ENCODE measurements around the gene ITGB3. TPM values are rescaled to one million over a fixed set of nuclear protein-coding genes. Genes with fewer than 3 reads are reported as not detected.
"Not testable (repeated sequence)": the region's sequence is repeated elsewhere in the genome, so short reads cannot be mapped to it uniquely, and the experiment has no call there.

The ITGB3 gene
- total RNA-seq (2014; rRNA removed; shearing (Covaris generic)): 11.5 and 12.1 TPM in 2 replicates
- polyA plus RNA-seq (2015; cell fraction: cytosol; rRNA removed): 30.1 and 42.2 TPM in 2 replicates
- polyA plus RNA-seq (2015; cell fraction: nucleus; rRNA removed): 12.3 and 12.8 TPM in 2 replicates

DNA sequence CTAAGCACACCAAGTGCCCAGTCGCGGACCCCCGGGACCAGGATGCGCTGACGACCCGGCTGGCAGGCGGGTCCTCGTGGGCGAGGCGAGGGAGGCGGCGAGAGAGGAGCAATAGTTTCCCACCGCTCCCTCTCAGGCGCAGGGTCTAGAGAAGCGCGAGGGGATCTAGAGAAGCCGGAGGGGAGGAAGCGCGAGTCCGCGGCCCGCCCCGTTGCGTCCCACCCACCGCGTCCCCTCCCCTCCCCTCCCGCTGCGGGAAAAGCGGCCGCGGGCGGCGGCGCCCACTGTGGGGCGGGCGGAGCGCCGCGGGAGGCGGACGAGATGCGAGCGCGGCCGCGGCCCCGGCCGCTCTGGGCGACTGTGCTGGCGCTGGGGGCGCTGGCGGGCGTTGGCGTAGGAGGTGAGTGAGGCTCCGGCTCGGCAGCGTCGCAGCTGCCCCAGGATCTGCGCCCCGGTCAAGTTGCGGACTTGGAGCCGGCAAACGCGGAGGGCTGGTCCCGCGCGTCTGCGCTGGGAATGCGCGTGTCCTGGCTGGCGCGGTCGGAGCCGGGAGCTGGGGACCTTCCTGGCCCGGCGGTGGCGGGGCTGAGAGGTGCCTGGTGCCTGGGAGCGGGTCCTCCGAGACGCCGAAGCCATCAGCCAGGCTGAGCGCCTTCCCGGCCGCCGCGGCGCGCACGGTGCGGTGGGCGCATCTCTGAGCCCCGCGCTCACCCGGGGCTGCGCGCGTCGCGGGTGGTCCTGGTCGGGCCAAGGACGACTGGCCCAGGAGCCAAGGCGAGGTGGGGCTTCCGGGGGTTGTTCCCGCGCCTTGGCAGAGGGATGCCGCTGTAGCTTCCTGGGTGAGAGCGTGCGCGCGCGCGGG, at the start of gene ITGB3:
Gene ITGB3, plus strand, starts transcription at position 287 of the 862 bp plus-strand sequence. Its CDS starts 35 bp downstream, at position 322.
- peak; percentile 71 for DNase-seq (ENCODE audit: low read depth, low spot score)
- in situ Hi-C loops (cut with HindIII; ENCODE audit: low pct_unique_long_range_greater_than_20kb, low sequenced_read_pairs): no loop called here

DNA sequence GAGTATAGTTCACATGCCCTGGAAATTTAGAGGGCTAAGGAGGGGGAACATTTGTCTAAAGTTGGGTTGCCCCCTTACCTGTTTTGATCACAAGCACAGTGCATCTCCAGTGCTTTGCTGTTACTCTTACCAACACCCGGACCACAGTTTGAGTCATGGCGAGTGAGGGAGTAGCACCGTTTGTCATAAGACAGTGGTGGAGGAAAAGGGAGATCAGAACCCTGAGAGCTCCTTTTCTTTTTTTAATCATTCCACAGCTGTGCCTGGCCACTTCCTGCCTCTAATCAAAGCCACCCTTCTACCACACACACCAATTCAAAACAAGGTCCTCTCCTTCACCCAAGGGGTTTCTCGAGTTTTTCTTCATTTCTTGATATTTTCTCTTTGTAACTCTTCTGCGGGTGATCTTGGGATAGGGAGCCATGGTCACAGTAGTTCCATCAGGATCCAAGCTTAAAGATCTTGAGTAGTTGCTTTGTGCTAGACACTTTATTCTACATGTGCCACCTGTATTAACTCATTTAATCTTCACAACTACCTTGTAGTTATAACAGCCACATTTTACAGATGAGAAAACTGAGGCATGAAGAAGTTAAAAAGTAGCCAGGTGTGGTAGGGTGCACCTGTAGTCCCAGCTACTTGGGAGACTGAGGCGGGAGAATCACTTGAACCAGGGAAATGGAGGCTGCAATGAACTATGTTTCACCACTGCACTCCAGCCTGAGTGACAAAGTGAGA, 49.5 kb upstream of the ITGB3 start:
- DNase-seq (ENCODE audit: low read depth, low spot score): peak; percentile 38
- in situ Hi-C loops (cut with HindIII; ENCODE audit: low pct_unique_long_range_greater_than_20kb, low sequenced_read_pairs): no loop called here

DNA sequence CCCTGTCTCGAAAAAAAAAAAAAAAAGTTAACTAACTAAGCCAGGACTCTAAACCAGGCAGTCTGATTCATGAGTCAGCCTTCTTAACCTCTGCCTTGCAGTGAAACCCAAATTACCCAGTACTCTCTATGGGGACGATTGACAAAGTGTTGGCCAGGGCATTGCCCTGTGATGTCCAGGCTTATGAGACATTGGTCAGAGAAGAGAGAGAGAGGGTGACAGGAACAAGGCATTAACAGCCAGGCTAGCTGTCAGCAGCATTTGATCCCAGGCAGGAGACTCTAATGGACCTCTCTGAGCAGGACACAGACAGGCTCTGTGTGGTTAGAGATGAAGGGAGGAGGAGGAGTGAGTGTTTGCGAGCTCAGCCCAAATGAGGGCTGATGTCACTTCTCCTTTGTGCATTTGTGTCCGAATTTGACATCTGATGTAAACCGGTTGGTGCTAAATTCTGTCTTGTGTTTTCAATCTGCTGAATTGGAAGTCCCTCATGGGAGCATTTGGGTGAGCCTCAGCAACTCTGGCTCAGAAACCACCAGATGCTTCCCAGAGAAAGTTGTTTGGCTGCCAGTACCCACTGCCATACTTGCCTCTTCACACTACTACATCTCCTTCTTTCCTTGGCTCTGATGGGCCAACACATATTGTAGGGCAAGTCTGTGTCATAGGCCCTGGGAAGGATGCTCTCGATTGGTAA, 48.8 kb upstream of the ITGB3 start:
- in situ Hi-C loops (cut with HindIII; ENCODE audit: low pct_unique_long_range_greater_than_20kb, low sequenced_read_pairs): no loop called here
- peak; percentile 15 for DNase-seq (ENCODE audit: low read depth, low spot score)

DNA sequence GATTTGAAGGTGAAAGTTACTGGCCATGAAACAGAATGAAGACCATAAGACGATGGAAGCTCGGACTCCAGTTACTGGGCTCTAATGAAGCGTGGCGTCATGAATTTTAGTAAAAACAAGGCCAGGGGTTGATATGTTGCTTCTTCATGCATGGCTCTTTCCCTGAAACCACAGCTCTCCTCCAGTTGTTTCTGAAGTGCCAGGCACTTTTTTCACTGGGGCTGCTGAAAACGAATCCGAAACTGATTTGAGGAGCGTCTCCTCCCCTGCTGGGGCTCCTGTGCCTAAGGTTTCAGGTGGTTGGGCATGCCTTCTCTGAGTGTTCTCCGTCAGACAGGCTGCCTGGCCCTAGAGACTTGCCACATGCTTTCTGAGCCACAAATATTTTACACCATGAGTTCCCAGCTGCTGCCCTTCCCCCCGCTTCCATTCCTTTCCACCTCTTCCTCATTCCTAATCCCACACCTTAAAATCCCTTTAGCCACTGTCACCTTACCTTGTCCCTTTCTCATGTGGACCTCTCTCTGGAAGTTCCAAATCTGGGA, 48.1 kb upstream of the ITGB3 start:
- in situ Hi-C loops (cut with HindIII; ENCODE audit: low pct_unique_long_range_greater_than_20kb, low sequenced_read_pairs): no loop called here
- peak; percentile 27 for DNase-seq (ENCODE audit: low read depth, low spot score)

DNA sequence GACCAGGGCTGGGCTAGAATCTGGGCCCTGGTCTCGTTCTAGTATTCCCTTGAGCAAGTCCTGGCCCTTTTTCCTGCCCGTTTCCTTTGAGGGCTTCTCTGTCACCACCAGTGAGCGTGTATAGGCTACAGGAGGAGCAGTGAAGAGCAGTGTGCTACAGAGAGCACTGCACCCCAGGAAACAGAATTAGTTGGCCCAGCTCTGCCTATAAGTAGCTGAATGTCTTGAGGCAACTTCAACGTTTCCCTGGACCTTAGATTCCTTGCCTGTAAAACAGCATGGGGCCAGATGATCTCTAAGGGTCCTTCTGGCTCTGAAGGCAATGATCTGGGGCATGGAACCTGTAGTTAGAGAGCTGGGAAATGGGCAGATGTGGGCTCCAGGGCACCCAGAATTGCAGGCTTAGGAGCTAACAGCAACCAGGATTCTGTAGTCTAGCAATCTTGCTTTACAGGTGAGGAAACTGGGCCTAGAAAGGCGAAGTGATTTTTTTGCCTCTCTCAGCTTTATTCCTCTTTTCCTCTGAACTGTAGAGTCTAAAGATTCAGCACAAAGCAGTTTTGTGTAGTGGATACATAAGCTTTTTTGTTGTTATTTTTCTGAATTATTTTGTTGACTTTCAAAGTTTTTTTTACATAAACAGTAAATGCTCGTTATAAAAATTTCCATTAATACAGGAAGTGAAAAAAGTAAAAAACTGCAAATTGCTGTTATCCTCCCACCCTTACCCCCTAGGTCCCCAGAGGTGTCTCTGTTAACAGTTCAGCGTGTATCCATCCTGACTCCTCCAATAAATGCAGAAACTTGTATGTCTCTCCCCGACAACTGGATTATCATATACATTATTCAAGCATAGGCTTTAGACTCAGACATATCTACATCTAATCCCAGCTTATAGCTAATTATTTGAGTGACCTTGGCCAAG, 46.2 kb upstream of the ITGB3 start:
- in situ Hi-C loops (cut with HindIII; ENCODE audit: low pct_unique_long_range_greater_than_20kb, low sequenced_read_pairs): no loop called here
- no peak for DNase-seq (ENCODE audit: low read depth, low spot score)

DNA sequence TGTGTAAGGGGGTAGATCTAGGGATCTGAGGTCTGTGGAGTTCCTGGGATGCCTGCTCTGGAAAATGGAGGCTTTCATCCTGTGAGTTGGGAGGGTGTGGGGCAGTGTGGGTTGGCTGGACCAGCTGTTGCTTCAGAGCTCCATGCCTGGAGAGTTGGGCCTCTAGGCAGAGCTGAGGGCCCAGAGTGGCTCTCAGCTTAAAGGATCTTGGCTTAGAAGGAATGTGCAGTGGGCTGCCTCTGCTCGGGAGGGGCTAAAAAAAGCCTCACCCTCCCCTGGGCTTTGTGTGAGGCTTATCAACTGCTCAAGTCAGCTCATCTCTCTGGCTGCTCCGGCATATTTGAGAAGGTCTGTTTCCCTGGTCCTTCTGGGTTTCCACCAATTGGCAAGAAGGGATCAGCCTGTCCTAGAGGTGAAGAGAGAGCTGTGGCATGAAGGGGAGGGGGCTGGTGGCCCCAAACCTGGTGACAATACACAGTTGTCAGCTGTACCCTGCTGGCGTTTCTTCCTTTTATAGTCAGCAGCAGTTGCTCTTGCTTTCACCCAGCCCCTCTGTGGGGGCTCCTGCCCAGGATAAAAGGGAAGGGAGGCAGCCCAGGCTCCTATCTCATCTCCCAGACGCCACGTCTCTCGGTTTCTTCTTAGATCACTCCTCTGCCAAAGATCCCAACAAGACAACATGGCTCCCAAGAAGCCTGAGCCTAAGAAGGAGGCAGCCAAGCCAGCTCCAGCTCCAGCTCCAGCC, 44.7 kb upstream of the ITGB3 start, which contains the start of gene MYL4:
Gene MYL4, plus strand, starts transcription at position 605 of the 745 bp plus-strand sequence. Its CDS starts 75 bp downstream, at position 680.
- no peak for DNase-seq (ENCODE audit: low read depth, low spot score)
- in situ Hi-C loops (cut with HindIII; ENCODE audit: low pct_unique_long_range_greater_than_20kb, low sequenced_read_pairs): no loop called here

DNA sequence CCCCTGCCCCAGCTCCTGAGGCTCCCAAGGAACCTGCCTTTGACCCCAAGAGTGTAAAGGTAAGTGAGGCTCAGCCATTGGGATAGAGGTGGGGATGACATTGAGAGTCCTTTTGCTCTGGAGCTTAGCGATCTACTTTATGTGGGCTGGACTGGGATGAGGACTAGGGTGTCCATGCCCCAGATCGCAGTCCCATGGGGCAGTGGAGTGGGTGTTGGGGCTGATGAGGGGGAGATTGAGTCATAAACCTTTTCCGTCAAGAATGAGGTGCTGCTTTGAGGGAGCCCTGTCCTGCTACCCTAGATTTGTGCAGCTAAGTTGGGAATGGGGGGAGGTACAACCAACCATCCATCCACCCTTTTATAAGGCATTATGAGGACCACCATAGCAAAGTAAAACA, 44.1 kb upstream of the ITGB3 start:
- in situ Hi-C loops (cut with HindIII; ENCODE audit: low pct_unique_long_range_greater_than_20kb, low sequenced_read_pairs): no loop called here
- no peak for DNase-seq (ENCODE audit: low read depth, low spot score)

DNA sequence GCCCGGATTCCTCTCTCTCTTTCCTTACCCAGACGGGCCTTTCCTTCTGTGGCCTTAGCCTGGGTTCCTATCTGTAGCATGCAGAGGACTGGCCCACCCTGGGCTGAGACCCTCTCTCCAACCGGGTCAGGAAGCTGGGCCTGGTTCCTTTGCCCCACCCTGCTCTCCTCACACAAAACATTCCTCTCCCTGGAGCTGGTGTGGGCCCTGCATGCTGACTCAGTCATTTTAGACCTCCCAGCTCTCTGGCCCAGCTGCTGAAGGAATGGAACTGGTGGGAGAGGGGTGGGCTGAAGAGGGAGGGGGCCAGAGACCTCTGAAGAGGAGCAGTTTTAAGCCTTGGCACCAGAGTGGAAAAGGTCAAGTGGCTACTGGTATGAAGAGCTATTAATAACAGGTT, 43.5 kb upstream of the ITGB3 start:
- DNase-seq (ENCODE audit: low read depth, low spot score): no peak
- in situ Hi-C loops (cut with HindIII; ENCODE audit: low pct_unique_long_range_greater_than_20kb, low sequenced_read_pairs): no loop called here

DNA sequence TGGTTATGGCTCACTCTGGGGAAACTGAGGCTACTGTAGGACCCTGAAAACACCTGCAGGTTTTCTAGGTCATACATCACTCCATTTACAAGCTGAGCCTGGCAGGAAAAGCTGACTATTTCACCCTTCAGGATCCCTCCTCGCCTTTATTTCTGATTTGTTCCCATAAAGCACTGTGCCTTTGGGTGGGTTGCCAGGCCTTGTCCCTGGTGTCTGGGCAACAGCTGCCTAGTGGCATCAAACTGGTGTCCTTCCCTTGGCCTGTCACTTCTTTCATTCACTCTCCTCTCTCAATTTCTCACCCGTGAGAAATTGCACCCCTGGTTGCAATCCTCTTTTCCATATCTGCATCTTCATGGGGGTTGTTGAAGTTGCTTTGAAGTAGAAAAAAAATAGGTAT, 42.8 kb upstream of the ITGB3 start:
- in situ Hi-C loops (cut with HindIII; ENCODE audit: low pct_unique_long_range_greater_than_20kb, low sequenced_read_pairs): no loop called here
- DNase-seq (ENCODE audit: low read depth, low spot score): no peak

DNA sequence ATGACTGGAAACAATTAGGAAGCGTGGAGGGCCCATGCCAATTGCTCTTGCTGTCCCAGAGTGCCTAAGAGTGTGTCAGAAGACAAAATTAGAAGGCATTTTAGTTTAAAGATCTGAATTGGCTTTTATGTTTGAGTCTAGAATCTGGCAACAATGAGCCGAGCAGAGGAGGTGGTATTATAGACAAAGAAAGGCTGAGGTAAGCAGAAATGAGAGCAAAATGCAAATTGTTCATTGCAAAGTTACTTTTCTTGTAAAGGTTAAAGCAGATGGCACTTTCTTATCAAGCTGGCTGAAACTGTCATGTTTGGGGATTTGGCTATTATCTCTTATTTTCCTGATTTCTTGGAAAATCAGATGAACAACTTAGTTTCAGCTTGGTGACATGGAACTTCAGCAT, 41.2 kb upstream of the ITGB3 start:
- in situ Hi-C loops (cut with HindIII; ENCODE audit: low pct_unique_long_range_greater_than_20kb, low sequenced_read_pairs): no loop called here
- no peak for DNase-seq (ENCODE audit: low read depth, low spot score)

DNA sequence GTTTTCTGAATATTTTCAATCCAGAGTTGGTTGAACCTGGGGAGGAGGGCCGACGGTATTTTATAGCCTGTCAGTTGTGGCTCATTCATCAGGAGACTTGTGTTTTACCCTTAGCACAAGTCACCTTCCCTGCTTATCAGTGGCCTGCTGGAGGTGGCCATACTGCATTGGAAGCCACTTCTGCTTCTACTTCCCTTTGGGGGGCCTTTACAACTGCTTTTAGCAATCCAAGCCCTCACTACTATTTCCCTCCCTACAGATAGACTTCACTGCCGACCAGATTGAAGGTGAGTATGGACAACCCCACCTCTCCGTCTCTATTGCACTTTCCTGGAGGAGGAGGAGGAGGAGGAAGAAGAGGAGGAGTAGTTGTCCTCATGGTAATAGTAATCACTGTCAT, 40.1 kb upstream of the ITGB3 start:
- in situ Hi-C loops (cut with HindIII; ENCODE audit: low pct_unique_long_range_greater_than_20kb, low sequenced_read_pairs): no loop called here
- DNase-seq (ENCODE audit: low read depth, low spot score): no peak

DNA sequence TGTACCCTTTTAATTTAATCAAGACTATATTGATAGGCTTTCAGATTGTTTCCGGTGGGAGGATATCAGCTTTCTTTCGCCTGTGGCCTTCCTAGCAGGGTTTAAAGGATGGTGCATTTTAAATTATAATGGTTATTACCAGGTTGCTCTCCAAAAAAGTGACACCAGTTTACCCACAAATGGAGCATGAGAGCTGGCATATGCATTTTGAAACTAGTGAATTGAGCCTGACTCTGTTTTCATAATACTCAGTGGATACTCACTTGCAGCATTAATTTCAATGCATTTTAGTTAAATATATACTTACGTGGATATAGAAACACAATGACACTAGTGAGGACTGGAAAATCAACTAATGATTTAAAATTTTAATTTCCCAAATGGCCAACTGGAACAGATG, 38.7 kb upstream of the ITGB3 start:
- no peak for DNase-seq (ENCODE audit: low read depth, low spot score)
- in situ Hi-C loops (cut with HindIII; ENCODE audit: low pct_unique_long_range_greater_than_20kb, low sequenced_read_pairs): no loop called here

DNA sequence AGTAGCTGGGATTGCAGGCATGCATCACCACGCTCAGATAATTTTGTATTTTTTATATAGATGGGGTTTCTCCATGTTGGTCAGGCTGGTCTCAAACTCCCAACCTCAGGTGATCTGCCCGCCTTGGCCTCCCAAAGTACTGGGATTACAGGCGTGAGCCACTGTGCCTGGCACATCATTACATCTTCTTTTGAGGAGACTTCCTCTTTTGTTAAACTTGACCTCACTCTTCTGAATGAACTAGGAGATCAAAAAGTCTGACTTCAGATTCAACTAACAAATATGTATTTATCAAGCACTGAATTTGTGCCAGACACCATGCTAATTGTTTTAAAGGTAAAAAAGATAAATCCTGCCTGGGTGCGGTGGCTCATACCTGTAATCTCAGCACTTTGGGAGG, 36.8 kb upstream of the ITGB3 start:
- in situ Hi-C loops (cut with HindIII; ENCODE audit: low pct_unique_long_range_greater_than_20kb, low sequenced_read_pairs); DNase-seq (ENCODE audit: low read depth, low spot score): not testable (repeated sequence)

DNA sequence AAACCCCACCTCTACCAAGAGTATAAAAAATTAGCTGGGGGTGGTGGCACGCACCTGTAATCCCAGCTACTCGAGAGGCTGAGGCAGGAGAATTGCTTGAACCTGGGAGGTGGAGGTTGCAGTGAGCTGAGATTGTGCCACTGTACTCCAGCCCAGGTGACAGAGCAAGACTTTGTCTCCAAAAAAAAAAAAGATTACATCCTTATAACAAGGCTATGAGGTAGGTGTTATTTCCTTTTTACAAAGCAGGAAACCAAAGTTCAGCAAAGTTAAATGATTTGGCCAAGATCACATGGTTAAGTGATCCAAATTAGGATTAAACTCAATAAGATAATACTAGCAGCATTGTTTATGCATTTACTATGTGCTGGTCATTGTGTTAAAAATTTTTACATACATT, 36.3 kb upstream of the ITGB3 start:
- DNase-seq (ENCODE audit: low read depth, low spot score); in situ Hi-C loops (cut with HindIII; ENCODE audit: low pct_unique_long_range_greater_than_20kb, low sequenced_read_pairs): not testable (repeated sequence)

DNA sequence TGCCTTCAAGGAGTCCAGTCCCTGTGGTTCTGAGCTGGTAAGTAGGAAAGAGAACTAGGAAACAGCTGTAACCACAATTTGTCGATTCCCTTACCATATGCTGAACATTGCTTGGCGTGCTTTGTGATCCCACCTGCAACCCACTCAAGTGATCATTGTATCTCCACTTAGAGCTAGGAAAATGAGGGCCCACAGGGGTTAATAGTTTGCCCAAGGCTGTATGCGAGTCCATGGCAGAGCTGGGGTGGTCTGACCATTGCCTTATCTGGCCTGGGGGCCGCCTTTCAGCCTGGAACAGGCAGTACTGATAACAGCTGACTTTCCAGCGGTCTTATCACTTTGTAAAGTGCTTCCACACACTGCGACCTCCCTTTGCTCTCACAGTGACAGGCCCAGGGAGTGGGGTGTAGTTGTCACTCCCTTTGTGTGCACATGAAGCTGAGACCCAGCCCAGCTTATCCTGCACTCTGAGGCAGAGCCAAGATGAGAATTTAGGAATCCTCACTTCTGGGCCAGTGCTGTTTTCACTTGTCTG, 34.7 kb upstream of the ITGB3 start:
- no peak for DNase-seq (ENCODE audit: low read depth, low spot score)
- in situ Hi-C loops (cut with HindIII; ENCODE audit: low pct_unique_long_range_greater_than_20kb, low sequenced_read_pairs): no loop called here

All from SK-MEL-5 (cell line).